H1 (cell line): ENCODE data around the gene ARHGEF2. TPM values are rescaled to one million over a fixed set of nuclear protein-coding genes. Genes with fewer than 3 reads are reported as not detected.

ENCODE experiments used
- ASH2L ChIP-seq: fragments of 200-600, 300-600 bp; sonication (generic); IDR thresholded peaks from one replicate; pipeline ENCODE4 v1.7.1; 2017; ENCODE audit warnings: low read length
- CHD2 ChIP-seq: IDR thresholded peaks from 2 replicates; pipeline ENCODE4 v1.6.1; 2012; ENCODE audit warnings: low read length, improper control_type of control experiment
- CREB1 ChIP-seq: IDR thresholded peaks from 2 replicates; pipeline ENCODE4 v1.6.1; 2012; ENCODE audit warnings: inconsistent platforms
- HDAC6 ChIP-seq: IDR thresholded peaks from one replicate; pipeline ENCODE4 v1.7.1; 2012; ENCODE audit warnings: low read depth, mild to moderate bottlenecking, inconsistent platforms, low read length, moderate library complexity
- POLR2A ChIP-seq, 2 experiments: IDR thresholded peaks; 1 replicate in 1 of 2; 2 replicates in 1 of 2; pipeline ENCODE4 v1.6.1; 2011; ENCODE audit warnings: low read depth in 2 of 2, low read length in 2 of 2, mild to moderate bottlenecking in 2 of 2; ENCODE audit errors: control extremely low read depth in 1 of 2
- RBBP5 ChIP-seq: IDR thresholded peaks from 2 replicates; pipeline ENCODE4 v1.7.1; 2012; ENCODE audit warnings: low read depth, mild to moderate bottlenecking, inconsistent platforms, low read length, moderate library complexity, borderline replicate concordance
- SIN3A ChIP-seq, 2 experiments: IDR thresholded peaks in 1 of 2; conservative IDR thresholded peaks in 1 of 2; 2 replicates each; pipeline ENCODE4 v1.6.1; 2011 to 2012; ENCODE audit warnings: low read length in 2 of 2, improper control_type of control experiment in 1 of 2, low read depth in 1 of 2, mild to moderate bottlenecking in 1 of 2
- SP1 ChIP-seq: IDR thresholded peaks from 2 replicates; pipeline ENCODE4 v1.6.1; 2011; ENCODE audit warnings: low read depth, low read length
- TAF7 ChIP-seq: optimal IDR thresholded peaks from 2 replicates; pipeline ENCODE3; 2011; ENCODE audit warnings: low read depth, mild to moderate bottlenecking, inconsistent platforms, low read length, moderate library complexity, borderline replicate concordance
- TBP ChIP-seq: IDR thresholded peaks from 2 replicates; pipeline ENCODE4 v1.6.1; 2011; ENCODE audit warnings: low read depth, low read length, improper control_type of control experiment
- YY1 ChIP-seq: IDR thresholded peaks from 2 replicates; pipeline ENCODE4 v1.6.1; 2011; ENCODE audit warnings: low read depth, mild to moderate bottlenecking, low read length
- polyA plus RNA-seq, 7 experiments: library from polyadenylated mRNA; depleted of rRNA in 3 of 7; stranded (reverse) in 5 of 7; unstranded in 2 of 7; fragments of >200 nt in 5 of 7; fragments of 200-250 nt in 2 of 7; gene quantifications; 1 replicate in 5 of 7; 2 replicates in 1 of 7; 4 replicates in 1 of 7; pipeline versions ENCODE4 v1.2.1 to v1.2.3, GENCODE V29; 2011 to 2013; ENCODE audit warnings: missing spikeins in 2 of 7, mixed read lengths in 2 of 7
- total RNA-seq: library from RNA; stranded (reverse); fragmentation: NEBNext Ultra II Directional; extraction: Animal tissue kit (Norgen Biotek cat#: 25700); gene quantifications from 2 replicates; pipeline ENCODE4 v1.2.1, GENCODE V29; 2021
- TF ChIP-seq, protein P1 (sequence below): IDR thresholded peaks from 2 replicates; pipeline ENCODE4 v1.6.1; 2012; ENCODE audit warnings: inconsistent platforms

The ARHGEF2 gene
- total and polyA plus RNA-seq, 2 of the 8 experiments (the other 6 are each of a cell fraction or from before 2014, with no cell fraction given) = 42.7 to 80.5 TPM

DNA sequence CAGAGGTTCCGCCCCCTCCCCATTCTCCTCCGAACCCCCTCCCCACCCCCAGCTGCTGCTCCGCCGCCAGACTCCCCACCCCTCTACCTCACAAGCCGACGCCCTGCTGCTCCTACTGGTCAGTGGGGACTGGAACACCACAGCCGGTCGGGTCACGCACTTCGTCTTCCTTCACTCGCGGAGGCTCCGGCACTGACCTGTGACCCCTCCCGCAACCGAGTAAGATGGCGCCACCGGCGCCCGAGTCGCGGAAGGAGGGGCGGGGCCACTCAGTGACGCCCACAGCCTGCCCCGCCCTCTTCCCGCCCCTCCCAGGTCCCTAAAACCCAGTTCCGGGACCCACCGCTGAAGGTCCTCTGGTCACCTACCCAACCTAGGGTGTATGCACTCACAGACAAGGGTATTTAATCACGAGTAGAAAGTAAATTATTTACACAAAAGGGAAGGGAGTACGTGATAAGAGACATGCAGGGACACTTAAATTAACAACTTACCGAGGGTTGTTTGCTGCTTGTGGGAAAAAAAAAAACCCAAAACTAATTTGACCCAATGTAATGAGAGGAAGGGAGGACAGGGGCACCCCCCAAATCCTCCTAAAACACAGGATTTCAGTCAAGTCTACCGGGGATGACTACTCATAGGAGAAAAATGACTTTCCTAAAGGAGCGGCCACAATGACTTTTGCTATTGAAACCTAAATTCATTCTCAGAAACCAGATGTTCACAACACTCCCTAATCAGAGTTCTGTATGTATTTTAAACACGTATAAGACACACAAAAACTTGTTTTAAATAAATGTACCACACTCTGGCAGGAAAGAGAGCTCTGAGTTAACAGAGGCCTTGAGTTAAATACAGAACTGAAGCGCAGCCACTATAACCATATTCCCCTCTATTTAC, 66.9 kb downstream of the ARHGEF2 start, which contains the start of gene RIT1 (continued):
- peak in 1 of 2 experiments; percentile 79; a peak in 2 of 3 replicates for TF ChIP-seq POLR2A (IDR thresholded peaks at IDR 0.05; ENCODE audit: control extremely low read depth in 1 of 2, low read depth in 2 of 2, low read length in 2 of 2)
- TF ChIP-seq, protein P1, sequence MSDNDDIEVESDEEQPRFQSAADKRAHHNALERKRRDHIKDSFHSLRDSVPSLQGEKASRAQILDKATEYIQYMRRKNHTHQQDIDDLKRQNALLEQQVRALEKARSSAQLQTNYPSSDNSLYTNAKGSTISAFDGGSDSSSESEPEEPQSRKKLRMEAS = no peak
- TF ChIP-seq CHD2 = 0 out of 2 replicates have a peak, but pooled peaks have one; percentile 9
- peak; percentile 89 for TF ChIP-seq RBBP5
- peak; percentile 51 for TF ChIP-seq TBP
- TF ChIP-seq ASH2L = peak; percentile 41
- peak; percentile 39 for TF ChIP-seq TAF7
- peak; percentile 38; the same call in 1 of the 2 replicates for TF ChIP-seq SP1
- TF ChIP-seq CREB1 = peak; percentile 48; the same call in 1 of the 2 replicates
- peak in 1 of 2 experiments; percentile 68; a peak in 2 of 4 replicates for TF ChIP-seq SIN3A (conservative IDR thresholded peaks at IDR 0.05 in 1 of 2, IDR thresholded peaks at IDR 0.05 in 1 of 2; ENCODE audit: low read depth in 1 of 2, low read length in 2 of 2)
- no peak for TF ChIP-seq HDAC6
- TF ChIP-seq YY1 = peak; percentile 93
